Smooth muscle cell (in vitro differentiated cells): ENCODE results near the gene ST14. TPM values are rescaled to one million over a fixed set of nuclear protein-coding genes. Genes with fewer than 3 reads are reported as not detected.

Source experiments
- DNase-seq: peaks from one replicate; lab custom pipeline; 2025; ENCODE audit not compliant: unreplicated experiment; lab: John Stamatoyannopoulos, UW
- H2AFZ ChIP-seq: fragments of 200-600 bp; sonication (generic); 2 replicates; pipeline ENCODE4 v1.6.0; 2016; ENCODE audit warnings: antibody characterized with exemption, low read depth, mild to moderate bottlenecking
- H3F3A ChIP-seq: fragments of 200-600 bp; sonication (generic); 2 replicates; pipeline ENCODE4 v1.6.0; 2017; ENCODE audit warnings: antibody characterized with exemption, low read depth
- H3K27ac ChIP-seq: fragments of 200-600 bp; sonication (generic); 2 replicates; pipeline ENCODE4 v1.5.1; 2016; ENCODE audit warnings: low read depth, mild to moderate bottlenecking
- H3K27me3 ChIP-seq: fragments of 200-600 bp; sonication (generic); 2 replicates; pipeline ENCODE4 v1.6.1; 2016; ENCODE audit warnings: low read depth, mild to moderate bottlenecking
- H3K36me3 ChIP-seq: fragments of 200-600 bp; sonication (generic); 2 replicates; pipeline ENCODE4 v1.5.1; 2016; ENCODE audit warnings: low read depth
- H3K4me1 ChIP-seq: fragments of 200-600 bp; sonication (generic); 2 replicates; pipeline ENCODE4 v1.5.1; 2016; ENCODE audit warnings: low read depth
- H3K4me2 ChIP-seq: fragments of 200-600 bp; sonication (generic); 2 replicates; pipeline ENCODE4 v1.6.0; 2016; ENCODE audit warnings: mild to moderate bottlenecking
- H3K4me3 ChIP-seq: fragments of 200-600 bp; sonication (generic); 2 replicates; pipeline ENCODE4 v1.5.1; 2016; ENCODE audit warnings: mild to moderate bottlenecking
- H3K79me2 ChIP-seq: fragments of 200-600 bp; sonication (generic); 2 replicates; pipeline ENCODE4 v1.6.0; 2016; ENCODE audit warnings: low read depth, mild to moderate bottlenecking
- H3K9ac ChIP-seq: fragments of 200-600 bp; sonication (generic); 2 replicates; pipeline ENCODE4 v1.6.0; 2016; ENCODE audit warnings: low read depth
- H3K9me3 ChIP-seq: fragments of 200-600 bp; sonication (generic); replicated peaks from 2 replicates; pipeline ENCODE4 v1.5.1; 2016; ENCODE audit warnings: low read depth
- H4K20me1 ChIP-seq: fragments of 200-600 bp; sonication (generic); 2 replicates; pipeline ENCODE4 v1.6.0; 2016; ENCODE audit warnings: low read depth
- WGBS: methylation state at CpG from one replicate; pipeline ENCODE4 v1.1.7; 2016; ENCODE audit warnings: low lambda C conversion rate; 5-methylcytosine and 5-hydroxymethylcytosine counted together
- polyA plus RNA-seq: library from polyadenylated mRNA; unstranded; fragments of >200 nt; fragmentation: Nextera tagmentation; extraction: Ambion mirVana; gene quantifications from 2 replicates; pipeline ENCODE4 v1.2.1, GENCODE V29; 2016
- total RNA-seq: library from RNA; depleted of rRNA; stranded (reverse); fragments of >200 nt; gene quantifications from 2 replicates; pipeline ENCODE4 v1.2.3, GENCODE V29; 2014
- TF ChIP-seq, protein P1 (sequence below): fragments of 200-600 bp; sonication (generic); IDR thresholded peaks from 2 replicates; pipeline ENCODE4 v1.5.1; 2017; ENCODE audit warnings: borderline replicate concordance, mild to moderate bottlenecking, antibody characterized with exemption; ENCODE audit not compliant: insufficient read depth, poor library complexity, severe bottlenecking

Gene ST14
- total and polyA plus RNA-seq, 2 experiments from 2014 or later: 2.4 to 7.7 TPM

DNA sequence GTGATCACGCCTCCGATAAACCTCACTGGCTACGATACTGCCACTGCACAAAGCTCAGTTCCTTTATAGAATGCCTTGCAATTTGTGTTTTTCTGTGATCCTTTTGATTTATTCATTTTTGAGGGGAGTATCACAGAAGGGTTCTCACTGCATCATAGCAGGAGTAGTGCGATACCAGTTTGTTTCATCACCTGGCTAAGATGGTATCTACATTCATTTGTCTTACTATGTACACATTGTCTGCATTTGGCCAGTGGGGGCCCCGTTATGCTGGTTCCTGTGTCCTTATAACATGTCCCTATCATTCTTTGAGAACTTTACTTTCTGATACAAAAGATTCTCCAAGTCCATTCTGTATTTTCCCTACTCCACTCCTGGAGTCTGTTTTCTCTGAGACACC, 45.3 kb upstream of the ST14 start:
- Histone ChIP-seq H3K9ac (no peak overlapping the region), H3K4me3 (no peak overlapping the region), H3K27ac (no peak overlapping the region), H3K79me2 (no peaks in the 10 kb centered on the region), H2AFZ (no peak overlapping the region), H4K20me1 (peaks cover 85% of the 10 kb centered on the region), H3F3A (no peaks in the 10 kb centered on the region), H3K4me2 (no peak overlapping the region), H3K36me3 (no peaks in the 10 kb centered on the region), H3K27me3 (peaks cover 25% of the 10 kb centered on the region), H3K4me1 (no peaks in the 10 kb centered on the region), H3K9me3 (no peaks in the 10 kb centered on the region)
- DNase-seq: no peak
- WGBS: 98% methylated on average over 5 of the region's 5 CpGs
- TF ChIP-seq, protein P1, sequence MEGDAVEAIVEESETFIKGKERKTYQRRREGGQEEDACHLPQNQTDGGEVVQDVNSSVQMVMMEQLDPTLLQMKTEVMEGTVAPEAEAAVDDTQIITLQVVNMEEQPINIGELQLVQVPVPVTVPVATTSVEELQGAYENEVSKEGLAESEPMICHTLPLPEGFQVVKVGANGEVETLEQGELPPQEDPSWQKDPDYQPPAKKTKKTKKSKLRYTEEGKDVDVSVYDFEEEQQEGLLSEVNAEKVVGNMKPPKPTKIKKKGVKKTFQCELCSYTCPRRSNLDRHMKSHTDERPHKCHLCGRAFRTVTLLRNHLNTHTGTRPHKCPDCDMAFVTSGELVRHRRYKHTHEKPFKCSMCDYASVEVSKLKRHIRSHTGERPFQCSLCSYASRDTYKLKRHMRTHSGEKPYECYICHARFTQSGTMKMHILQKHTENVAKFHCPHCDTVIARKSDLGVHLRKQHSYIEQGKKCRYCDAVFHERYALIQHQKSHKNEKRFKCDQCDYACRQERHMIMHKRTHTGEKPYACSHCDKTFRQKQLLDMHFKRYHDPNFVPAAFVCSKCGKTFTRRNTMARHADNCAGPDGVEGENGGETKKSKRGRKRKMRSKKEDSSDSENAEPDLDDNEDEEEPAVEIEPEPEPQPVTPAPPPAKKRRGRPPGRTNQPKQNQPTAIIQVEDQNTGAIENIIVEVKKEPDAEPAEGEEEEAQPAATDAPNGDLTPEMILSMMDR: no peak

- Histone ChIP-seq H3K9me3 (no peaks in the 10 kb centered on the region), H3K79me2 (no peaks in the 10 kb centered on the region), H3K36me3 (no peaks in the 10 kb centered on the region), H3K9ac (no peak overlapping the region), H3K27ac (no peak overlapping the region), H3K27me3 (peaks cover 20% of the 10 kb centered on the region), H3F3A (no peaks in the 10 kb centered on the region), H3K4me1 (no peaks in the 10 kb centered on the region), H2AFZ (no peak overlapping the region), H3K4me2 (no peak overlapping the region), H3K4me3 (no peak overlapping the region), H4K20me1 (peaks cover 85% of the 10 kb centered on the region)
- TF ChIP-seq, protein P1: no peak
- no peak for DNase-seq
- WGBS: 94% methylated on average over 4 of the region's 4 CpGs
Observed at GRCh38 chr11:130114726-130115125, 44.9 kb upstream of the ST14 start.

DNA sequence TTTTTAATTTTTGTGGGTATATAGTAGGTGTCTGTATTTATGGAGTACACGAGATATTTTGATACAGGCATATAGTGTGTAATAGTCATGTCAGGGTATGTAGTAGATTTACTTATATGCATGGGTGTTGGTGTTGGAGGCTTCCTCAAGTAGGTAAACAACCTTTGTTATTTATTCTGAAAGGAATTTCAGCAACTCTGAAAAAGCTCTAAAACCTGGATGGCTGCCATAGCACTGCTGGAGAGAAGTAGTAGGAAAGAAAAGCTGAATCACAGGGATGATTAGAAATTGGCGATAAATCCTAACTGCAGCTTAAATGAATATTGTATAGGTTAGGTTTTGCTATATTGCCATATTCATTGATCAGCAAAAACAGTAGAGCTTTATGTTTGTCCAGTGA, 44.4 kb upstream of the ST14 start:
- H3K4me1 ChIP-seq: no peaks in the 10 kb centered on the region
- H2AFZ ChIP-seq: no peak overlapping the region
- WGBS: 94% methylated on average over 2 of the region's 2 CpGs
- peaks cover 84% of the 10 kb centered on the region for H4K20me1 ChIP-seq
- H3K27ac ChIP-seq: no peak overlapping the region
- DNase-seq: no peak
- no peak overlapping the region for H3K4me3 ChIP-seq
- peaks cover 16% of the 10 kb centered on the region for H3K27me3 ChIP-seq
- no peaks in the 10 kb centered on the region for H3K9me3 ChIP-seq
- no peak overlapping the region for H3K4me2 ChIP-seq
- H3K36me3 ChIP-seq: no peaks in the 10 kb centered on the region
- TF ChIP-seq, protein P1: no peak
- no peaks in the 10 kb centered on the region for H3K79me2 ChIP-seq
- H3F3A ChIP-seq: no peaks in the 10 kb centered on the region
- H3K9ac ChIP-seq: no peak overlapping the region

DNA sequence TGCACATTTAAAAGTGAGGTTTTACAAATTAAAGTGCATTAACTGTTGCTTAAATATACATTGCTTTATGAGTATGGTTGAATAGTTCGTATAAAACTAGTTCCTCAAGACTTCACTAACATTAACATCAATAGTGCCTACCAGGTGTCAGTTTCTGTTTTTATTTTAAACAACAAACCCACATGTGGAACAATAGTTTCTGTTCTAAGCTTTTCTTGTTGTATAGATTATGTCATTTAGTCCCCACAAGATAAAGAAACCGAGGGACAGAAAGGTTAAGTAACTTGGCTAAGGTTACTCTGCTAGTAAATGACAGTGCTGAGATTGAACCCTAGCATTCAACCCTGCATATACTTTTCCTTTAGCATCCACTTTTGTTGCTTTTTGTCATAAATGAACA, 41.4 kb upstream of the ST14 start:
- no peaks in the 10 kb centered on the region for H3K36me3 ChIP-seq
- WGBS: 96% methylated on average over 2 of the region's 2 CpGs
- no peak overlapping the region for H3K4me2 ChIP-seq
- no peak overlapping the region for H3K4me3 ChIP-seq
- H4K20me1 ChIP-seq: peaks cover 64% of the 10 kb centered on the region
- H2AFZ ChIP-seq: no peak overlapping the region
- no peaks in the 10 kb centered on the region for H3K27me3 ChIP-seq
- DNase-seq: no peak
- TF ChIP-seq, protein P1: no peak
- H3F3A ChIP-seq: no peaks in the 10 kb centered on the region
- H3K9me3 ChIP-seq: no peaks in the 10 kb centered on the region
- H3K4me1 ChIP-seq: peaks cover 6% of the 10 kb centered on the region
- no peak overlapping the region for H3K9ac ChIP-seq
- H3K27ac ChIP-seq: no peak overlapping the region
- no peaks in the 10 kb centered on the region for H3K79me2 ChIP-seq
